Caco-2 (cell line): ENCODE results near the gene MTERF4. TPM values are rescaled to one million over a fixed set of nuclear protein-coding genes. Genes with fewer than 3 reads are reported as not detected.

Experiments
- BruUV-seq: library from RNA; stranded (reverse); fragments of 400-500 nt; replicated peaks from 2 replicates; lab custom pipeline; 2021; lab: Mats Ljungman, UMichigan
- CTCF ChIA-PET: fragments of 300-600 bp; sonication (Branson Sonifier 250); formaldehyde crosslinking; loops from one replicate; lab custom pipeline; 2022; ENCODE audit warnings: antibody characterized with exemption; lab: Charles Lee
- POLR2A ChIA-PET: fragments of 300-600 bp; sonication (Branson Sonifier 250); formaldehyde crosslinking; loops from one replicate; lab custom pipeline; 2022; ENCODE audit warnings: antibody characterized with exemption; lab: Charles Lee
- DNase-seq, 2 experiments: peaks; one replicate each; pipeline versions ENCODE4 v3.0.0 to v3.0.0-alpha.2; 2020 to 2022
- H3K27me3 ChIP-seq: replicated peaks from 2 replicates; pipeline ENCODE4 v1.6.0; 2011; ENCODE audit warnings: low read length; ENCODE audit not compliant: control insufficient read depth, insufficient read depth
- H3K36me3 ChIP-seq: 2 replicates; pipeline ENCODE4 v1.5.1; 2011; ENCODE audit warnings: low read length; ENCODE audit not compliant: control insufficient read depth, insufficient read depth
- H3K4me1 ChIP-seq: fragments of 250-450 bp; sonication (Bioruptor Pico); 2 replicates; pipeline ENCODE4 v1.5.1; 2020; ENCODE audit warnings: mild to moderate bottlenecking
- H3K4me3 ChIP-seq: 2 replicates; pipeline ENCODE4 v1.5.1; 2011; ENCODE audit warnings: low read depth, mild to moderate bottlenecking, control low read depth, low read length
- H3K9me3 ChIP-seq: fragments of 250-450 bp; sonication (Bioruptor Pico); 2 replicates; pipeline ENCODE4 v1.5.1; 2020; ENCODE audit warnings: mild to moderate bottlenecking, moderate library complexity
- H3K27ac Mint-ChIP-seq: one replicate; pipeline ENCODE4 v1.8.0; 2022; ENCODE audit warnings: mixed read lengths; ENCODE audit not compliant: unreplicated experiment
- H3K27me3 Mint-ChIP-seq: one replicate; pipeline ENCODE4 v1.8.0; 2022; ENCODE audit warnings: mixed read lengths; ENCODE audit not compliant: insufficient read depth, unreplicated experiment
- H3K36me3 Mint-ChIP-seq: one replicate; pipeline ENCODE4 v1.8.0; 2022; ENCODE audit warnings: mild to moderate bottlenecking, mixed read lengths; ENCODE audit not compliant: insufficient read depth, unreplicated experiment
- H3K4me1 Mint-ChIP-seq: one replicate; pipeline ENCODE4 v1.8.0; 2022; ENCODE audit warnings: low read depth, mixed read lengths; ENCODE audit not compliant: unreplicated experiment
- H3K4me3 Mint-ChIP-seq: one replicate; pipeline ENCODE4 v1.8.0; 2022; ENCODE audit warnings: mild to moderate bottlenecking, moderate library complexity, mixed read lengths; ENCODE audit not compliant: unreplicated experiment
- H3K9me3 Mint-ChIP-seq: one replicate; pipeline ENCODE4 v1.8.0; 2022; ENCODE audit warnings: mixed read lengths; ENCODE audit not compliant: unreplicated experiment
- intact Hi-C: fragments of 100-400 bp; cut with micrococcal nuclease; formaldehyde crosslinking; loops from one replicate; pipeline ENCODE4 v1.10.0; 2022; ENCODE audit not compliant: unreplicated experiment
- total RNA-seq: library from RNA; stranded (reverse); gene quantifications from 2 replicates; pipeline ENCODE4 v1.2.3, GENCODE V29; 2022
- TF ChIP-seq, protein P1 (sequence below), 2 experiments: fragments of 200-600 bp in 1 of 2; IDR thresholded peaks; 1 replicate in 1 of 2; 2 replicates in 1 of 2; pipeline versions ENCODE4 v1.5.1 to v1.8.0; 2011 to 2022; ENCODE audit warnings: antibody characterized with exemption in 1 of 2, control low read depth in 1 of 2, inconsistent platforms in 1 of 2, low read depth in 1 of 2, low read length in 1 of 2, mild to moderate bottlenecking in 1 of 2, moderate library complexity in 1 of 2; ENCODE audit not compliant: insufficient read depth in 1 of 2, severe bottlenecking in 1 of 2, unreplicated experiment in 1 of 2

MTERF4 gene
- total RNA-seq, 1 experiment from 2014 or later: 22.2 TPM

DNA sequence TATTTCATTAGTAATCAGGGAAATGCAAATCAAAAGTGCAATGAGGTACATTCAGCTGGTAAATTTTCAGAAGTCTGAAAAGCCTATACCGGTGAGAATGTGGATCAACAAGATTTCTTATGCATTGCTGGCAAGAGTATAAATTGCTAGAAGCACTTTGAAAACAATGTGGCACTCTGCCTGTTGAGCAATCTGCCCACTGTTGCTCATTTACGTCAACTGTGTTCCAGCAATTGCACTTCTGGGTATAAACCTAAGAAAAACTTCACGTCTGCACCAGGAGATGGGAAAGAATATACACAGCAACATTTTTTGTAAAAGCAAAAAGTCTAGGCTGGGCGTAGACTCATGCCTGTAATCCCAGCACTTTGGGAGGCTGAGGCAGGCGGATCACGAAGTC lies 40.8 kb downstream of the MTERF4 start:
- TF ChIP-seq, protein P1, sequence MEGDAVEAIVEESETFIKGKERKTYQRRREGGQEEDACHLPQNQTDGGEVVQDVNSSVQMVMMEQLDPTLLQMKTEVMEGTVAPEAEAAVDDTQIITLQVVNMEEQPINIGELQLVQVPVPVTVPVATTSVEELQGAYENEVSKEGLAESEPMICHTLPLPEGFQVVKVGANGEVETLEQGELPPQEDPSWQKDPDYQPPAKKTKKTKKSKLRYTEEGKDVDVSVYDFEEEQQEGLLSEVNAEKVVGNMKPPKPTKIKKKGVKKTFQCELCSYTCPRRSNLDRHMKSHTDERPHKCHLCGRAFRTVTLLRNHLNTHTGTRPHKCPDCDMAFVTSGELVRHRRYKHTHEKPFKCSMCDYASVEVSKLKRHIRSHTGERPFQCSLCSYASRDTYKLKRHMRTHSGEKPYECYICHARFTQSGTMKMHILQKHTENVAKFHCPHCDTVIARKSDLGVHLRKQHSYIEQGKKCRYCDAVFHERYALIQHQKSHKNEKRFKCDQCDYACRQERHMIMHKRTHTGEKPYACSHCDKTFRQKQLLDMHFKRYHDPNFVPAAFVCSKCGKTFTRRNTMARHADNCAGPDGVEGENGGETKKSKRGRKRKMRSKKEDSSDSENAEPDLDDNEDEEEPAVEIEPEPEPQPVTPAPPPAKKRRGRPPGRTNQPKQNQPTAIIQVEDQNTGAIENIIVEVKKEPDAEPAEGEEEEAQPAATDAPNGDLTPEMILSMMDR (IDR thresholded peaks at IDR 0.05; ENCODE audit: insufficient read depth in 1 of 2, low read depth in 1 of 2, low read length in 1 of 2, severe bottlenecking in 1 of 2, unreplicated experiment in 1 of 2): no peak
- Histone ChIP-seq H3K4me3 (no peak overlapping the region), H3K4me1 (no peaks in the 10 kb centered on the region), H3K36me3 (no peaks in the 10 kb centered on the region), H3K9me3 (no peaks in the 10 kb centered on the region), H3K27me3 (no peaks in the 10 kb centered on the region)
- POLR2A ChIA-PET: no interaction called here
- no peak for DNase-seq
- H3K9me3 Mint-ChIP-seq: no peaks in the 10 kb centered on the region
- H3K4me3 Mint-ChIP-seq: no peak overlapping the region
- no peak overlapping the region for H3K27ac Mint-ChIP-seq
- no TSS peak for BruUV-seq
- intact Hi-C loops: loop anchor here (5.0 kb wide), 1 partner anchor 209 kb away; no protein-coding TSS in a partner anchor
- no peaks in the 10 kb centered on the region for H3K4me1 Mint-ChIP-seq
- CTCF ChIA-PET: interaction anchor here (0.6 kb wide), 1 partner anchor 75 kb away, joined by 3 read pairs; no protein-coding TSS in a partner anchor
- peaks cover 6% of the 10 kb centered on the region for H3K27me3 Mint-ChIP-seq
- no peaks in the 10 kb centered on the region for H3K36me3 Mint-ChIP-seq

DNA sequence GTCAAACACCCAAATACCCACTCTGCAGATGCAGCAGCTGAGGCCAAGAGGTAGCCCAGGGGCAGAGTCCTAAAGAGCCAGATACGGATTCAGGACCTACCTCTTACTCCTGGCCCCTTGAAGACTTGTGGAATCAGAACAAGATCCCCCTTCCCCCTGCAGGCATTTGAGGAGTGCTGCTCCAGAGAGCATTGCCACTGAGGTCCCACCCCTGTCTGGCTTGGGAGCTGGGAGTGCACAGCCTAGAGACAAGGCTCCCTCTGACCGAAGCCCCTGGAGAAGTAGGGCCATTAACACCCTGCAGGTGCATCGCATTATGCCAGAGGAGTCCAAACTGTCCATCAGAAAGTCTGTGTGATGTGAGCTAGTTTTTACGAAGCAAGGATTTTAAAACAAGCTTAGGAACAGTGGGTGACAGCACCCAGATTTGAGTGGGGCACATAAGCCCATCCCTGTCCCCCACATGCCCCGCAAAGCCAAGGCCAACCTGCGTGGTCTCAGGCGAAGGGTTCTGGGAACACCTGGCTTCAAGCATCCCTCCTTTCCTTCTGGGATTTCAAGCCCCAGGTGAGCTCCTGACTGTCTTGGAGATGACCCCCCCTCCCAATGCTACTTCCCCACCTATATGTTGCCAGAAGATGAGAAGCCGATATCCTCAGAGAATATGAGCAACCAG lies 48.4 kb downstream of the MTERF4 start:
- H3K27ac Mint-ChIP-seq: no peak overlapping the region
- POLR2A ChIA-PET: no interaction called here
- CTCF ChIA-PET: interaction anchor here (0.6 kb wide), 1 partner anchor 55 kb away, joined by 3 read pairs; the partner anchor contains the start of gene SNED1
- no peaks in the 10 kb centered on the region for H3K9me3 Mint-ChIP-seq
- no TSS peak for BruUV-seq
- Histone ChIP-seq H3K4me1 (no peaks in the 10 kb centered on the region), H3K36me3 (no peaks in the 10 kb centered on the region), H3K4me3 (no peak overlapping the region), H3K27me3 (no peaks in the 10 kb centered on the region), H3K9me3 (no peaks in the 10 kb centered on the region)
- H3K4me3 Mint-ChIP-seq: no peak overlapping the region
- H3K27me3 Mint-ChIP-seq: peaks cover 5% of the 10 kb centered on the region
- H3K36me3 Mint-ChIP-seq: no peaks in the 10 kb centered on the region
- no peaks in the 10 kb centered on the region for H3K4me1 Mint-ChIP-seq
- no peak for DNase-seq
- TF ChIP-seq, protein P1 (IDR thresholded peaks at IDR 0.05; ENCODE audit: insufficient read depth in 1 of 2, low read depth in 1 of 2, low read length in 1 of 2, severe bottlenecking in 1 of 2, unreplicated experiment in 1 of 2): no peak
- intact Hi-C loops: no loop called here

DNA sequence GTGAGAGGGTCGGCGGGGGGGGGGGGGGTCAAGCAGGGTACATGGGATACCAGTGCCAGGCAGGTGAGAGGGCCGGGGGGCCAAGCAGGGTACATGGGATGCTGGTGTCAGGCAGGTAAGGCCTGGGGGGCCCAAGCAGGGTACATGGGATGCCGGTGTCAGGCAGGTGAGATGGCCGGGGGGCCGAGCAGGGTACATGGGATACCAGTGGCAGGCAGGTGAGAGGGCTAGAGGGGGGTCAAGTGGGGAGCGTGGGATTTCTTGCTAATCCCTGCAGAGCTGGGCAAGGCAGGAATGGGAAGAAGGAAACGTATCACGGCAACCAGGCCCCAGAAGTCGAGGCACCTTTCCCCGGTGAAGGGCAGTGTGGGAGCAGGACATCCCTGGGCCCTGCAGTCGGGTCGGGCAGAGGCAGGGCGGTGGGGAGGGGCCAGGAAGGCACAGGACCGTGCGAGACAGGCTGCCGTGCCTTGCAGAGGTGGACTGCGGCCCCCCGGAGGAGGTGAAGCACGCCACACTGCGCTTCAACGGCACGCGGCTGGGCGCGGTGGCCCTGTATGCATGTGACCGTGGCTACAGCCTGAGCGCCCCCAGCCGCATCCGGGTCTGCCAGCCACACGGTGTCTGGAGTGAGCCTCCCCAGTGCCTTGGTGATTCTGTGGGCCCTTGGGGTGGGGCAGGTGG lies 49.3 kb downstream of the MTERF4 start:
- H3K4me1 ChIP-seq: no peaks in the 10 kb centered on the region
- Mint-ChIP-seq H3K4me1 (no peaks in the 10 kb centered on the region), H3K27ac (no peak overlapping the region), H3K27me3 (peaks cover 5% of the 10 kb centered on the region), H3K36me3 (no peaks in the 10 kb centered on the region), H3K4me3 (no peak overlapping the region), H3K9me3 (no peaks in the 10 kb centered on the region)
- intact Hi-C loops: no loop called here
- H3K4me3 ChIP-seq: no peak overlapping the region
- no peaks in the 10 kb centered on the region for H3K27me3 ChIP-seq
- H3K36me3 ChIP-seq: no peaks in the 10 kb centered on the region
- ChIA-PET POLR2A (no interaction called here), CTCF (no interaction called here)
- TF ChIP-seq, protein P1 (IDR thresholded peaks at IDR 0.05; ENCODE audit: insufficient read depth in 1 of 2, low read depth in 1 of 2, low read length in 1 of 2, severe bottlenecking in 1 of 2, unreplicated experiment in 1 of 2): no peak
- no peak for DNase-seq
- no TSS peak for BruUV-seq
- H3K9me3 ChIP-seq: no peaks in the 10 kb centered on the region
